CD4-positive, alpha-beta T cell treated with Interleukin-21 for 1 hour (primary cell): ENCODE data around the gene KCNK18.
A peak's percentile ranks its signal among the peaks of the same experiment; 100 is the strongest.
"Not testable (repeated sequence)": the region's sequence is repeated elsewhere in the genome, so short reads cannot be mapped to it uniquely, and the experiment has no call there.

Source experiments
- DNase-seq: peaks from one replicate; pipeline ENCODE4 v3.0.0-alpha.2; 2020

The KCNK18 gene

DNA sequence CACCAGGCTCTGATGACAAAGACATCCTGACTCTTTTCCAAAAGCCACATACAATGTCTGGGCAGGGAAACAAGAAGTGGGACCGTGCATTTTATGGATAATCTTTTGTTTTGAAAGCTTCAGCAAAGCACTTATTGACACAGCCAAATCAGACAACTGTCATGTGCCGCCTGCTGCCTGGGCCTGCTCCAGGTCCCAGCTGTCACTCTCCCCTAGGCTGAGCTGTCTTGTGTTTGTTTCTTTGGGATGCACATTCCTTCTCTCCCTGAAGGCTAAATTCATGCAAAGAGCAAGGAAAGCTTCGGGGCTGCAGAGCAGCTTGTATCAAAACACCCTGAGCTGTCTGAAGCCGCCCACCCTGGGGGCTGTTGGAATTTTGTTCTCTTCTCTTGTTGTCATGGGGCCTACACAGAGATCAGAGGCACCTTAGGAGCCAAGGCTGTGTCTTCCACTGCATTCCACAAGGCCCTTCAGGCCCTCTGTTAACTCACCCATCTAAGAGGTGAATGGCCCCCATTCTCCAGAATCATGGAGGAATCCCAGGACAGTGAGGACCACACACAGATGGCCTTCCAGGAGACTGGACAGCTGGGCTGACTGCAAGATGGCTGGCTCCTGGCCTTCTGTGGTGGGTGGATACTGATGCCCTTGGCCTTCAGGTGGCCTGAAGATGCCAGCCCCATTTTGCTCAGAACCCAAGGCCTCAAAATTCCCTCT is 25.8 kb downstream of the KCNK18 start:
- no peak for DNase-seq

DNA sequence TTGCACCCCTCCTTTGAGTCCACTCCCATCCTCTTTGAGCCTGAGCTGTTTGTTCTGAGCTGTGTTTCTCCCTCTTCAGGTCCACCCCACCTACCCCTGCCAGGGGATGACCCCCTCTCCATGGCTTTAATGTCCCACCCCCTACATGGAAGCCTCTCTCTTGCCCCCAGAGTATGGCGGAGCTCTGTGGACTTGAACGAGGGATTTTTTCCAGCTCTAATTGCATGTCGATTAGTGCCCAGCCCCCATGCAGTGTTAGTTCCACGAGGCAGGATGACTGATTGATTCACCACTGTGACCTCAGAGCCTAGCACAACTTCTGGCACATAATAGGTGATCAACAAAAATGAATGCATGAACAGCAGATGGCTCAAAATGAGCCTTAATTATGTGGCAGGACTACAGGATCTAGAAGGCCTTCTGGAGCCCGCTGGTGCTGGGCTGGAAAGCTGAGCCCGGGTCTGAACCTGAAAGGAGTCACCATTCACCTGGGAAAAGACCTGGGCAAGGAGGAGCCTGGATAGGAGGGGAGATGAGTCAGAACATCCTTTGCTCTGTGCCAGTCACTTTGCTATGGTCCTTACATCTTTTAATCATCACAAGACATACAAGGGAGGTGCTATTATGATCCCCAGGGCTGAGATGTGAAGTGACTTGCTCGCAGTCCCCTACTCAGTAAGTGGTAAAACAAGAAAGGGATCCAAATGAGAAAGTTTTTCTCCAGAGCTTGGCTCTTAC is 26.6 kb downstream of the KCNK18 start:
- no peak for DNase-seq

DNA sequence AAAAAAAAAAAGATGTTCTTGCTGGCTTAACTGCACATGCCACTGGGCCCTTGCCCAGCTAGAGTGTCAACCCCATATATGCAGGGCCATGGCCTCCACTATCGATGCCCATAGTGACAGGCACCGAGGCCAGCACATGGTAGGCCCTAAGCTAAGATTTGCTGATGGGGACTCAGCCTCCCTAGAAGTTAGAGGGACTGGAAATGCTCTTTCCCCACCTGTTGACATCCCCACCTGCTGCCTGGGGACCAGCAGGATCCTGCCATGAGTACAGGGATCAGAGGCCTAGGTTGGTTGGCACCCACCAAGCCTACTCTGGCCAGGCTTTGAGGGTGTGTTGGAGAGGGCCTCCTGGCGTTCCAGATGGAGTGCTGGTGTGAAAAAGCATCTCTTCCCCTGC is 27.6 kb downstream of the KCNK18 start:
- no peak for DNase-seq

DNA sequence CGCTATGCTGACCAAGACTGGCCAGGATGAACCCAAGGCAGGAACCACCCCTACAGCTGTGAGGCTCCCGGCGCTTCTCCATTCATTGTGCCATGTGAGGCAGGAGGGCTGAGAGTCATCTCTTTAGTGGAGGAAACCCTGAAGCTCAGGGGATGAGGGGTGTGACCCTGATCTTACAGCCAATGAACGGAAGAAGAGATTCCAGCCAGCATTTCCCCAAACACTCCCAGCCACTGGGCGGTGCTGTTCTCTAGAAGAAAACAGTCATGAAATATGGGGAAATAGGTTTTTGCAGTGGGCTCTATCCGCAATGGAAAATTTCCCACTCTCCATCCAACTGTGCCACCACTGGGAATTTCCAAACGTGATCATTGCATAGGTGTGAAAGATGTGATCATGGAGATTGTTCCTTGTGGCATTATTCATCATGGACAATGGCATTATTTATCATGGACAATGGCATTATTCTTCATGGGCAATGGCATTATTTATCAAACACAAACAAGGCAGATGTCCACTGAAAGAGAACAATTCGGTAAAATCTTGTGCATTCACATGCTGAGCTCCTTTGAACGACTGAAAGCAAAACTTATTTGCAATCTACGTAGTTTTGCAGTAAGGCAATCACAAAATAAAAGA is 29.6 kb downstream of the KCNK18 start:
- peak; percentile 7 for DNase-seq

DNA sequence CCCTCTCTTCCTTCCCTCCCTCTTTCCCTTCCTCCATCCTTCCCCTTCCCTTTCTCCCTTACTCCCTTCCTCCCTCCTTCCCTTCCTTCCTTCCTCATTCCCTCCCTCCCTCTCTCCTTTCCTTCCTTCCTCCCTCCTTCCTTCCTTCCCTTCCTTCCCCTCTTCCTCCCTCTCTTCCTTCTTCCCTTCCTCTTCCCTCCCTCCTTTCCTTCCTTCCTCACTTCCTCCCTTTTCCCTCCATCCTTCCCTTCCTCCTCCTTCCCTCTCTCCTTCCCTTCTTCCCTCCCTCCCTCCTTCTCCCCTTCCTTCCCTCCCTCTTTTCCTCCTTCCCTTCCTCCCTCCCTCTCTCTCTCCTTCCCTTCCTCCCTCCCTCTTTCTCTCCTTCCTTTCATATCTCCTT is 30.9 kb downstream of the KCNK18 start:
- DNase-seq, result no peak

DNA sequence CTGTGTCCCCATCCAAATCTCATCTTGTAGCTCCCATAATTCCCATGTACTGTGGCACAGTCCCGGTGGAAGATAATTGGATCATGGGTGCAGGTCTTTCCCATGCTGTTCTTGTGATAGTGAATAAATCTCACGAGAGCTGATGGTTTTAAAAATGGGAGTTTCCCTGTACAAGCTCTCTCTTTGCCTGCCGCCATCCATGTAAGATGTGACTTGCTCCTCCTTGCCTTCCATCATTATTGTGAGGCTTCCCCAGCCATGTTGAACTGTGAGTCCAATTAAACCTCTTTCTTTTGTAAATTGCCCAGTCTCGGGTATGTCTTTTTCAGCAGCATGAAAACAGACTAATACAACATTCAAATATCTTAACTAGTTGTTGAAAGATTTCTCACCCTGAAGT is 32.8 kb downstream of the KCNK18 start:
- not testable (repeated sequence) for DNase-seq

DNA sequence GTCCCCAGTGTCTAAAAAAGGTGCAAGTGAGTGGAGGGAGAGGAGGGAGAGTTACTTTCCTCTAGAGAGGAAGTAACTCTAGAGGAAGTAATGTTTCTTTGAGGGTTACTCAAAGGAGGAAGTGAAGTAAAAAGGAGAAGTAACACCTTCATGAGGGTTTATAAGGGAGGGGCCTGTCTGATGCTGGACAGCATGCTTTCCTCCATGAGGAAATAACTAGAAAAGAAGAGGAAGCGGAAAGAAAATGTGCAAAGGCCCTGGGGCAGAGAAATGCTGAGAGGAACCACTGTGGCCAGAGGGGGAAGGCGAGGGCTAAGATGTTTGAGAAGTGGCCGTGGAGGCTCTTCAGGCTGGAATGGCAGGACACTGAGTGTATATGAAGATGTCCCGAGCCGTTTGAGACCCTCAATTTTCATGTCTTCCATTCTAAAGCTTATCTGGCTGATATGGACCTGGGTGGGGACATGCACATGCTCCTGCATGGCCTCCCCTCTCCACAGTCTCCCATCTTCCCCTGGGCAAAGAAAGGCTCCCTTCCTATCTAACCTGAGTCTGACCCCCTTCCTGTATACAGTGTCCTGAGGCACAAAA is 40.2 kb downstream of the KCNK18 start:
- DNase-seq, result peak; percentile 5

DNA sequence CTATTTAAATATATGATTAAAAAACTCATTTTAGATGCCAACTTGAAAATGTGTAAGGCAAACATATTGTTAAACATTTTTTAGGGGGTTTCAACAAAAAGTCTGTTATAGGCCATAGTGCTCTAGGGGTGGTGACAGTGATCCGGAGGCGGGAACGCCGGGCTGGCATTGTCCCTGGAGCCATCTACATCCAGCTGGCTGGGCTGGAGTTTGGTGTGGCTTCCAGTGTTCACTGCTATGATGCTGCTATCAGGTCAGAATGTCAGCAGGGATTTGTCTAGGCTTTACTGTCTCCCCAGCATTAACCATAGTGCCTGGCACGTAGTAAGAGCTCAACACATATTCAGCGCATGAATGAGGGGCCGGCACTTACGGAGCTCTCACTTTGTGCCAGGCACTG is 41.8 kb downstream of the KCNK18 start:
- no peak for DNase-seq

DNA sequence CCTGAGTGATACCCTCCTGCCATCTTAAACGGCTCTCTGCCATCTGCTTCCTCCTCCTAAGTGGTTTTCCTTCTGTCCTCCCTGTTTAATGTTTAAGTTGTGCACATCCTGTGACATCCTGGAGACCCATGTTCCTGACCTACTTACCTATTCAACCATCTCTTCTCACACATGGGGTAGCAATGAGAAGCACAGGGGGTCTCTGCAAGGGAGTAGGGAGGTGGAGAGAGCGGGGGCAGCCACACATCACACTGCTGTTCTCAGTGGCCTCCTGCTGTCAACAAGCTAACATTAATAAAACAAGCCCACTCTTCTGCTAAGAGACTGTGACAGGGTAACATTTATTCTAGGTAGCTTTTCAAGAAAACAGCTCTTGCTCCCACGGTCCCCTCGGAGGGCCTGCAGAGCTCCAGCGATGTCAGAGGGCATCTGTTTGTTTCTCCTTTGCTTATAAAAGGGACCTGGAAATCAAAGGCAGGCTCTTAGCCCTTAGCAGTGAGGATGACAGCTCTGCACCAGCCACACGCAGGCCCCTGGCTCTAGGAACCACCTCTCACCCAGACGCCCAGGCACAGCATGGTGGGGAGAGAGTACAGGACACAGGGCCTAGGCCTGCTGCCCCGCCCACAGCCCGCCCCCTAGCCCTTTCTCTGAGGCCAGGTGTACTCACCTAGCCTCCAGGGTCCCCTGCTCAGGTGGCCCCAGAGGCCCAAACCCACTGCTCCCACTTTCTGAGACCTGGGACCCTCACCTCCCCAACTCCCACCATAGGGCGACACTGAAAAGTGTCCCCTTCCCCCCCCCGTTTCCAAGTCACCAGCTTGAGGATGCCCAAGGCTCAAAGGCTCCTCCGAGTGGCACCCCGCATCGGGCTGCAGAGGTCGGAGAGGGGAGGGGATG is 42.7 kb downstream of the KCNK18 start:
- no peak for DNase-seq

DNA sequence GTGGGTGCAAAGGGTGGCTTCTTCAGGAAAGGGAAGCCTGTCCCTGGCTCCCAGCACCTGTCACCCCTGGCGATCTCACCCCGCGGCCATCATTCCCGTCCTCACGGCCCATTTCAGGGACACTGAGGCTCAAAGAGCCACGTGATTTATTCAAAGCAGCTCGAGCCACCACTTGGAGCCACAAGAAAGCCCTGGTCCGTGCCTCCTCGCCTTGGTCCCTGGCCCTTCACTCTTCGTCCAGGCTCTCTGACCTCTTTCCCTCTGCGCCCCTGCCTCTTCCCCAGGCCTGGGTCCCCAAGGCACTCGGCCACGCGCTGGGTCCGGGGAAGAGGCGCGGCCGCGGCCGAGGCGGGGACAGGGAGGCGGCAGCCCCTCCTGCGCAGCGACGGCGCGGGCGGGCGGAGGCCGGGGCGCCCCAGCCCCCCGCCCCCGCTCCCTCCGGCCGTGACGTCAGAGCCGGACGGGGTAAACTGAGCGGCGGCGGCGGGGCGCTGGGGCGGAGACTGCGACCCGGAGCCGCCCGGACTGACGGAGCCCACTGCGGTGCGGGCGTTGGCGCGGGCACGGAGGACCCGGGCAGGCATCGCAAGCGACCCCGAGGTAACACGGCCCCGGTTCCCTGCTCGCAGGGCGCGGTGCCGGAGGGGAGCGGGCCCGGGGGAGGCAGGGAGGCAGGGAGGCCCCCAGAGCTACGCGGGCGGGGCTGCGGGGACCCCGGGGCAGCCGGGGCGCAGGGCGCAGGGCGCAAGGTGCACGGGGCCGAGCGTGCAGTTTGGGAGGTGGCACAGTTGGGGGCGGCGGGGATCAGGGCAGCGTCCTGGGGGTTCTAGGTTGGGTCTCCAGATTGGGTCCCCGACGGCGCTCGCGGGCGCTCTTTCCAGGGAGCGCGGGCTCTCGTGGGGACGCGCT is 43.6 kb downstream of the KCNK18 start, which contains the start of gene SLC18A2:
Gene SLC18A2 (plus strand): TSS at position 494 of the 909 bp plus-strand sequence. CDS start 580 bp downstream, outside the sequence.
- DNase-seq, result no peak

DNA sequence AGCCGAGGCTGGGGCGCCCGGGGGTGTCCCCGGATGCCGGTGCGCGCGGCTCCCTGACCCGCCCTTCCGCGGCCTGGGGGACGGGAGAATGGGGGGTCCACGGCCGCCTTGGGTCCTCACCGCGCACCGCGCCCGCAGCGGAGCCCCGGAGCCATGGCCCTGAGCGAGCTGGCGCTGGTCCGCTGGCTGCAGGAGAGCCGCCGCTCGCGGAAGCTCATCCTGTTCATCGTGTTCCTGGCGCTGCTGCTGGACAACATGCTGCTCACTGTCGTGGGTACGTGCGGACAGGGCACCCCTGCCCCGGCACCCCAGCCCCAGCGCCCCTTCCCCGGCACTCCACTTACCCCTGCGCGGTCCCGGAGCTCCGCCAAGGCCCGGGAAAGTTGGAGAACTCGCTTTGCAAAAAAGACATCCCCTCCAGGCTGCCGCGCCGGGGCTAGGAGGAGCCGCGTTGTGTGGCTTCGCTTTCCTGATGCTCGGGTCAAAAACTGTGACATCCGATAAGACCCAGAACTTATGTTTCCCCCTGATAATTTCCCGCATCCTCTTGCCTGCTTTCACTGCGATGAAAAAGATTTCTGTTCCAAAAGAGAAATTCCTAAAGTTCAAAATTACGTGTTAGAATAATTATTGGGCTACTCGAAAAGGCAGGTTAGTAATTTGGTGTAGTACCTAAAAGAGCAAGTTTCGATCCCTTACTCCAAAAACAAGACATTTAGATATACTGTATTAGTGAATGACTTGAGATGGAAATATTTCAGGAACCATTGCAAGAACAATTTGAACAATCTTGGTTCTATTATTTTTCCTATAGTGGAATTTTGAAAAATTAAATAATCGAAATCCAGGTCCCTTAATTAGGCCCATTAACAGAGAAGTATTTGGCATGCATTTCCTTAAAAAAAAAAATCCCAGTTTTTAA is 44.5 kb downstream of the KCNK18 start:
- DNase-seq, result no peak

DNA sequence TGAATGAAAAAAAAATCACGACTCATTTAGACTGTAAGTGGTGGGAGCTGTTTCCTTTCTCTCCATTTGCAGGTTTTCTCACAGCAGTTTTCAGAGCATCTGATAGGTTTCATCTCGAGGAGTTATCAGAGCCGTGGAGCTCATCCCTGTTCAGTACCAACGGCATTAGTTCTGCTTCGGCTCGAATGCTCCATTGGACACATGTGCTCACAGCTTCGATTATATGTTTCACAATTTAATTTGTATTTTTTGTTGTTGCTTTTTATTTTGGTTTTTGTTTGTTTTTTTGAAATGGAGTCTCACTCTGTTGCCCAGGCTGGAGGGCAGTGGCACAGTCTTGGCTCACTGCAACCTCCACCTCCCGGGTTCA is 45.2 kb downstream of the KCNK18 start:
- DNase-seq, result no peak

DNA sequence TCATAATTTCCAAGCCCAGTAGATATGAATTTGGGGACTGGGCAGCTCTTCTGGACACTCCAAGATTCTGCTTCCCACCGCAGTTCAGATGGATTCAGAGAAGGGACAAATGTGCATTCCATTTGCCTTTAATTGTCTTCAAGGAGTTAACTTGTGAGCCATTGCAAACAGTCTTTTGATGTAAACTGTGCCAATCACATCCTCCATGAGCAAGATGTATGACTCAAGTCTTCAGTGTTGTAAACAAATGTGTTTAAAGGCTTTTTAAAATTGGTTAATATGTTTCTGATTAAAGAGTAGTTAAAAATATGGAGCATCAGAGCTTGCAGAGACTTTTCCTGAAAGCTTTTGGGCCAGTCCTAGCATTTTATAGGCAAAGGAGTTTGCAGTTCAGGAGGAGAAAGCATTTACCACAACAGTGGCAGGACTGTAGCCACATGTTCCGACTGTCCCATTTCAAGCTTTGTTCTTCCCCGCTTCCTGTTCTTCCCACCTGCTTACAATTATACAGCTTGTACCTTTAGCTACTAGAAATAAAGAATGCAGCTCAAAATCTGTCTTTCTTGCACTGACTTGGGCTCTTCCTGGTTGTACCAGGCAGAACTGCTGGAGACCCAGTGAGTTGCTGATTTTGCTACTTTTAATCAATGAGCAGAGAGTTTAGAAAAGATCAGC is 49.8 kb downstream of the KCNK18 start:
- DNase-seq, result no peak

DNA sequence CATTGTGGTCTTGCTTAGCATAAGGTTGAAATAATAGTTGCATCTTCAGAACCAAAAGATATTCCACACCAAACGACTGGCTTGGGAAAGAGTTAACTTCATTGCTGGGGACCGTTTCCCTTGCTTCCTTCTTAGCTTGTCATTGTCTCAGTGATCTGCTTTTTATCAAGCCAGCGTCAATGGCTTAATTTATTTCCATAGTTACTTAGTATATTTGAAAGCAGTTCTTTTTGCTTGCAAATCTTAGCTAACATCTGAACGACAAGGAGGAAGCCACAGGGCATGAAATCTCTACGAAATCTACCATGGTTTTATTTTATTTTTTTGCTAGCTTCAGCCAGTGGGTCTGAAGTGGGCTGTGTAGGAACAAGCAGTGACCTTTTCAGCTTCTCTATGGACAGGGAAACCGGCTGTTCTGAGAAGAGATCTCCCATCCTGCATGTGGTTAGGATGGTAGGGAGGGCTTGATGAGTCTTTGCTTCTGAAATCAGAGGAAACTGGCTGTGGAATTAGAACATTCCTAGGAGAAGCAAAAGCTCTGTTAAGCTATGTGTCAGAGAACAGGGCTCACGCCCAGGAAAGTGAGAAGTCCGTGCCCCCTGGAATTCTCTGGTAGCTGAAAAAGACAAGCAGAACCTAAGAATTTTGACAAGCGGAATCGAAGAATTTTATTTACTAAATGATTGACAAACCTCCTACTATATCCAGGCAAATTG is 51.6 kb downstream of the KCNK18 start:
- DNase-seq, result no peak

DNA sequence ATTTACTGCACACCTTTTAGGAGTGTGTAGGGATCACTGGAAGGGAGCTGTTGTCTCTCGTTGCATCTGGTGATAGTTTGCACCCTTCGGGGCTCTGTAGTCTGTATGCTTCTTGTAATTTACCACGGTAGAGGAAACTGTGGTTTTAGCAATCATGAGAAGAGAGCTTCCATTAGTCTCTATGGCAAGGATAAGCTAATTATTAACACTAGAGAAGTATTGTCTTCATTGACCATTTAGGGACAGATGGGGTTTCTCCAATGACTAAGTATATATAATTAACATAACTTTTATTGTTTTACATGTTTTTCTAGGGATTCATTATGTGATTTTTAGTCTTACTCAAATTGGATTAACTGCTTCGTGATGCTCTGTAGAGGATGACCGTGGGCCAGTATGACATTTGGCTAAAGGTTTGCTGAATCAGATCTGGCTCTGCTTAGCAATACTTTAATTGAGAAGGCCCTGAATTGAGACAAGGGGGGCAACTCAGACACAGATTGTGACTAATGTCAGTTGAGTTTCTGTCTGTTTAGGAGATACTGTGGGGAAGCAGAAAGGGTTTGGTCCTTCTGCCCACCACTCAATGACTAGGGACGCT is 52.3 kb downstream of the KCNK18 start:
- DNase-seq, result no peak

DNA sequence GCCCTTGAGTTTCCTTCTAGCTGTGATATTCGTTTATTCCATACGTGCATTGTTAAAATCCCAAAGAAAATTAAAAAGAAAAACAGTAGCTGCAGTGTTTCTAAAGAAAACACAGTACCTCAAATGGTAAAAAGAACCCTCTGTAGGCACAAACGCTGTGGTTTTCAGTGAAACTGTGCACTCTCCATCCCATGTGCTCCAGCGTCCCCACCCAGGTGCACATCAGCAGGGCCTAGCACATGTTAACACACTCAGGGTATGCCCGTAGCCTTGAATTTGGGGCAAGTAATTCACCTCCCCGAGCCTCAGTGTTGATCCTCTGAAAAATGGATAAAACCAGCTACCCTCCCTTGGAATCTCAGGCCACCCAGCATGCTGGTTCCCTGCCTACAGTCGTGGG is 53.1 kb downstream of the KCNK18 start:
- no peak for DNase-seq

DNA sequence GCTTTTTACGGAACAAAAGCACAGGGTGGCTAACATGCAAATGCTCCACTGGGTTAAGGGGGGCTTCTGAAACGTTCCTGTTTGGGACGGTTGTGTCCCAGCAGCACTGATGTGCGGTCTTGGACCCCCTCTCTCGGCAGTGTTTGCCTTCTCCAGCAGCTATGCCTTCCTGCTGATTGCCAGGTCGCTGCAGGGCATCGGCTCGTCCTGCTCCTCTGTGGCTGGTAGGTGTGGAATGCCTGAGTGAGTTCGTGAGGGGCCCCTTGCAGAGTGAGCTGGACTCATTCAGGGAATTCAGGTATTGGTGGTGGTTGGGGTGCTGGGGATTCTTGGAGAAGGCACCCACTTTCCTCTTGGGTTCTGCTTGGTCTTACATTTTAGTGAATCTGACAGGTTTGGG is 56.6 kb downstream of the KCNK18 start:
- DNase-seq, result no peak

DNA sequence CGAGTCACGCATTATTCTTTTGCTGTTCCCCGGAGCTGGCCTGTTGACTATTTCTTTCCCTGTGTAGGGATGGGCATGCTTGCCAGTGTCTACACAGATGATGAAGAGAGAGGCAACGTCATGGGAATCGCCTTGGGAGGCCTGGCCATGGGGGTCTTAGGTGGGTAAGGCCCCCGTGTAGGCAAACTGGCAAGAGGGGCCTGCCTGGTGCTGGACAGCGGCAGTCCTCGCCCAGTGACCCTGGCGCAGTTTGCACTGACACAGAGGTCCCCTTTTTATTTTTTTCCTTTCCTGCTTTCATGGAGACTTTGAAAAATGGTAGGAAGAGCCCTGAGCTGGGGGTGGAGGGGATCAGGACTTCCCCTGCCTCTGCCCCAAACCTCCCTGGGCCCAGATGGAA is 57.0 kb downstream of the KCNK18 start:
- DNase-seq, result no peak
